Cerebellar cortex (tissue), 1 donor: ENCODE measurements around the gene KLHDC8A.
A peak's percentile ranks its signal among the peaks of the same experiment; 100 is the strongest.
"Not testable (repeated sequence)": the region's sequence is repeated elsewhere in the genome, so short reads cannot be mapped to it uniquely, and the experiment has no call there.

Experiments
- DNase-seq: peaks from one replicate; pipeline ENCODE4 v3.0.0-alpha.2; 2015; ENCODE audit warnings: low spot score

Gene KLHDC8A

GRCh38 chr1:205371871-205372660 is 15.3 kb upstream of the KLHDC8A start:
- no peak for DNase-seq

- DNase-seq, result no peak
Measured at GRCh38 chr1:205370780-205371179, 14.1 kb upstream of the KLHDC8A start.

GRCh38 chr1:205369701-205370123 is 13.0 kb upstream of the KLHDC8A start:
- DNase-seq, result peak; percentile 70

- DNase-seq, result no peak
Measured at GRCh38 chr1:205368478-205368877, 11.8 kb upstream of the KLHDC8A start.

- DNase-seq, result no peak
Measured at GRCh38 chr1:205365945-205366463, 9.3 kb upstream of the KLHDC8A start.

GRCh38 chr1:205365086-205365485 is 8.4 kb upstream of the KLHDC8A start:
- DNase-seq, result not testable (repeated sequence)

GRCh38 chr1:205360891-205361290 is 4.2 kb upstream of the KLHDC8A start:
- DNase-seq, result peak; percentile 55

- peak; percentile 91 for DNase-seq
Measured at GRCh38 chr1:205359771-205360565, 3.2 kb upstream of the KLHDC8A start.

GRCh38 chr1:205358579-205358978 is 1.9 kb upstream of the KLHDC8A start:
- DNase-seq, result no peak

GRCh38 chr1:205357567-205357966 is 845 bp upstream of the KLHDC8A start:
- no peak for DNase-seq

- peak; percentile 63 for DNase-seq
Measured at GRCh38 chr1:205355075-205355453, 1.7 kb downstream of the KLHDC8A start.

GRCh38 chr1:205354259-205355074 is 2.3 kb downstream of the KLHDC8A start:
- DNase-seq, result peak; percentile 83

GRCh38 chr1:205353612-205354011 is 3.1 kb downstream of the KLHDC8A start:
- DNase-seq, result no peak

GRCh38 chr1:205353191-205353590 is 3.5 kb downstream of the KLHDC8A start:
- DNase-seq, result no peak

- peak; percentile 85 for DNase-seq
Measured at GRCh38 chr1:205351984-205352713, 4.6 kb downstream of the KLHDC8A start.

- no peak for DNase-seq
Measured at GRCh38 chr1:205350691-205351141, 6.0 kb downstream of the KLHDC8A start.

- DNase-seq, result no peak
Measured at GRCh38 chr1:205350124-205350523, 6.6 kb downstream of the KLHDC8A start.

GRCh38 chr1:205348554-205349487 is 7.9 kb downstream of the KLHDC8A start:
- no peak for DNase-seq

GRCh38 chr1:205346956-205347574 is 9.7 kb downstream of the KLHDC8A start:
- no peak for DNase-seq

GRCh38 chr1:205345761-205346160 is 11.0 kb downstream of the KLHDC8A start:
- DNase-seq, result no peak
